Immature natural killer cell (primary cell): ENCODE results near the gene STXBP6. TPM values are rescaled to one million over a fixed set of nuclear protein-coding genes. Genes with fewer than 3 reads are reported as not detected.

Experiments
- DNase-seq, 3 donors: peaks; one replicate each; pipeline ENCODE4 v3.0.0; 2022; ENCODE audit warnings: mixed read lengths in 1 of 3
- H3K27ac Mint-ChIP-seq, 6 donors: one replicate each; pipeline ENCODE4 v1.8.0; 2020; ENCODE audit warnings: mixed read lengths in 6 of 6, mild to moderate bottlenecking in 5 of 6, inconsistent platforms in 4 of 6, moderate library complexity in 3 of 6
- H3K27me3 Mint-ChIP-seq, 3 donors: one replicate each; pipeline ENCODE4 v1.8.0; 2020 to 2021; ENCODE audit warnings: low read depth in 3 of 3, mild to moderate bottlenecking in 3 of 3, mixed read lengths in 3 of 3, moderate library complexity in 3 of 3, inconsistent platforms in 1 of 3
- H3K36me3 Mint-ChIP-seq, 3 donors: one replicate each; pipeline ENCODE4 v1.8.0; 2020; ENCODE audit warnings: mixed read lengths in 3 of 3, inconsistent platforms in 2 of 3, mild to moderate bottlenecking in 2 of 3
- H3K4me1 Mint-ChIP-seq, 2 donors: one replicate each; pipeline ENCODE4 v1.8.0; 2020; ENCODE audit warnings: inconsistent platforms in 2 of 2, mild to moderate bottlenecking in 2 of 2, mixed read lengths in 2 of 2, moderate library complexity in 1 of 2
- H3K4me3 Mint-ChIP-seq, 5 donors: one replicate each; pipeline ENCODE4 v1.8.0; 2020; ENCODE audit warnings: mild to moderate bottlenecking in 5 of 5, mixed read lengths in 5 of 5, inconsistent platforms in 3 of 5, moderate library complexity in 3 of 5
- H3K9me3 Mint-ChIP-seq, 6 donors: one replicate each; pipeline ENCODE4 v1.8.0; 2020; ENCODE audit warnings: mild to moderate bottlenecking in 6 of 6, mixed read lengths in 6 of 6, inconsistent platforms in 4 of 6, moderate library complexity in 3 of 6
- polyA plus RNA-seq, 3 donors: library from polyadenylated mRNA; unstranded; fragments of 300-500 nt; fragmentation: Illumina TruSeq; gene quantifications; one replicate each; pipeline ENCODE4 v1.2.3, GENCODE V29; 2021

The STXBP6 gene
- polyA plus RNA-seq, 3 donors from 2014 or later, result not detected

DNA sequence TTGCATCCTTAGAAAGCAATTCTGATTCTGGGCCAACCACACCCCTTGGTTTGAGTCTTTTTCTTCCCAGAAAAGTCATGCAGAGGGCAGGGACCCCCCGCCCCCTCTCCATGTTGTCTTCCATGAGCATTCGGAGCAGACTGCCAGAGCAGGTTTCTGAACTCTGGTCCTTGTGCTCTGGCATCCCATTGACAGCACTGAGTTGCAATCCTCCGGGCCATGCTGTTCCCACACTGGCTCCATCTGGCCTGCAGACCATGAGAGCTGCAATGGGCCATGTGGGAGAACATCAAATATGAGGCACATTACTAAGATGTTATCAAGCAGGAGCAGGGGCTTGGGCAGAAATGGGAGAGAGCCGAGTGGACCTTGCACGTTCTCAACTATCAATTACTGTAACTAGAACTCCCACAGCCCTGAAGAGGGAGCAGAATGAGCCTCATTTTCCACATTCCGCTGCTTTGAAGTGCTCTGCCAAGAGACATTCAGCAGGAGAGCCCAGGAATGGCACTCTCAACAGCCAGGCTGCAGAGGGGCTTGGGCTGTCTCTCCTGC lies 157.4 kb downstream of the STXBP6 start:
- peaks cover 3 to 20% (median 12%) of the 10 kb centered on the region in 6 donors for H3K9me3 Mint-ChIP-seq
- no peak overlapping the region for H3K27ac Mint-ChIP-seq
- no peak overlapping the region for H3K4me3 Mint-ChIP-seq
- peaks cover 0 to 8% (median 3%) of the 10 kb centered on the region in 3 donors for H3K36me3 Mint-ChIP-seq
- H3K4me1 Mint-ChIP-seq, result no peaks in the 10 kb centered on the region
- H3K27me3 Mint-ChIP-seq, result peaks cover 3 to 8% (median 3%) of the 10 kb centered on the region in 3 donors
- DNase-seq, result no peak

GRCh38 chr14:24891987-24892496 lies 157.9 kb downstream of the STXBP6 start:
- Mint-ChIP-seq H3K4me3 (no peak overlapping the region), H3K27ac (no peak overlapping the region), H3K36me3 (peaks cover 0 to 8% (median 3%) of the 10 kb centered on the region in 3 donors), H3K27me3 (peaks cover 3 to 8% (median 3%) of the 10 kb centered on the region in 3 donors), H3K4me1 (no peaks in the 10 kb centered on the region), H3K9me3 (peaks cover 3 to 20% (median 12%) of the 10 kb centered on the region in 6 donors)
- no peak for DNase-seq

DNA sequence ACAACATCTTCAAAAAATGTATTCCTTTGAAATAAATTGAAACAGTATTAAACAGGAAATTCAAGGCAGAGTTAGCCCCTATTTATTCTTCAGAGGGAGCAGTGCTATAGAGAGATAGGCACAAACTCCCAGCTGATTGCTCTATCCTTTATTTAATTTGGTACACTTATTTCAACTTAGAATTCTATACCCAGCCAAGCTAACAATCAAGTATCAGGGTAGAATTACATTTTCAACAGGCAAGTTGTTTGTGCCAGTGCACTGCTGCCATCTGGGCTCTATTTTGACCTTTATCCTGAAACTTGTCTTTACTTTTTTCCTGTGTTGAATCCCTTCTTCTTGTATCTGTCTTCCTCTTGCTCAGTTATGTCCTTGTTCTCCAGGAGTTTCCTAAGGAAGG lies 159.2 kb downstream of the STXBP6 start:
- DNase-seq, result no peak
- Mint-ChIP-seq H3K9me3 (peaks cover 3 to 20% (median 12%) of the 10 kb centered on the region in 6 donors), H3K4me3 (no peak overlapping the region), H3K27ac (no peak overlapping the region), H3K36me3 (peaks cover 0 to 8% (median 3%) of the 10 kb centered on the region in 3 donors), H3K27me3 (peaks cover 2 to 8% (median 3%) of the 10 kb centered on the region in 3 donors), H3K4me1 (no peaks in the 10 kb centered on the region)

- H3K4me1 Mint-ChIP-seq, result no peaks in the 10 kb centered on the region
- peaks cover 0 to 8% (median 3%) of the 10 kb centered on the region in 3 donors for H3K36me3 Mint-ChIP-seq
- peaks cover 3 to 20% (median 12%) of the 10 kb centered on the region in 6 donors for H3K9me3 Mint-ChIP-seq
- H3K4me3 Mint-ChIP-seq, result no peak overlapping the region
- no peak for DNase-seq
- H3K27me3 Mint-ChIP-seq, result peaks cover 3 to 8% (median 4%) of the 10 kb centered on the region in 3 donors
- H3K27ac Mint-ChIP-seq, result no peak overlapping the region
Measured at GRCh38 chr14:24889843-24890242, 160.1 kb downstream of the STXBP6 start.

DNA sequence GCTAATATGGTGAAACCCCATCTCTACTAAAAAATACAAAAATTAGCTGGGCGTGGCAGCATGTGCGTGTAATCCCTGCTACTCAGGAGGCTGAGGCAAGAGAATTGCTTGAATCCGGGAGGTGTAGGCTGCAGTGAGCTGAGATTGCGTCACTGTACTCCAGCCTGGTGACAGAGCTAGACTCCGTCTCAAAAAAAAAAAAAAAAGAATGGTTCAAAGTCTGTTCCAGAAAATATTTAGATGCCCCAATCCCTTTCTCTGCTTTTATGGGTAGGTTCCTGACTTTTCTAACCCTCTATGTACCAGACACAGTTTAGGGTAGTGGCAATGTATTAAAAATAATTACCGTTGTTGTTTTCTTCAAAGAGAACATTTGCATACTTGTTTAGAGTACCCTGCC lies 161.4 kb downstream of the STXBP6 start:
- Mint-ChIP-seq H3K4me1 (no peaks in the 10 kb centered on the region), H3K27ac (no peak overlapping the region), H3K4me3 (no peak overlapping the region), H3K9me3 (peaks cover 3 to 20% (median 12%) of the 10 kb centered on the region in 6 donors), H3K36me3 (peaks cover 0 to 8% (median 3%) of the 10 kb centered on the region in 3 donors), H3K27me3 (peaks cover 2 to 7% (median 4%) of the 10 kb centered on the region in 3 donors)
- DNase-seq, result no peak

- H3K4me3 Mint-ChIP-seq, result no peak overlapping the region
Measured at GRCh38 chr14:24887623-24888304, 162.2 kb downstream of the STXBP6 start.

DNA sequence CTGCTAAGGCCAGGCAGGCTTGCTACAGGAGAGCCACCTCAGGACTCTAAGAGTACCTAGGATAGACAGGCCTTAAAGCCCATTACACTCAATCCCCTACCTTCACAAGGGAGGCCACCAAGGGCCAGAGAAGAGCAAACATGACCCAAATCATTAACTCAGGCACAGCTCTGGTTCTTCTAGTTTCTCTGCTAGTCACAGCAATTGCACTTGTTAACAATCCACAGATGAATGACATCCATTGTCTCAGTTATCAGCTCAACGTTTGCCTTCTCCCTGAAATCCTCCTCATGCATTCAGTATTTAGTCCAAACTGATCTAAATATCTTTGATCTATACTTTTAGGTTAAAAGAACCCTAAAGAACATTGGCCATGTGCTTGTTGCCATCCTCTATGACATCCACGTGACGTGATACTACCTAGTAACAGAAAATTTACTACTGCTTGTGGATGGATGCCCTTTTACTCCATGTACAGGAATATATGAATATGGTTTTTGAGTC lies 164.5 kb downstream of the STXBP6 start:
- no peak for DNase-seq
- Mint-ChIP-seq H3K4me3 (no peak overlapping the region), H3K36me3 (peaks cover 0 to 8% (median 0%) of the 10 kb centered on the region in 3 donors), H3K9me3 (peaks cover 3 to 12% (median 9%) of the 10 kb centered on the region in 6 donors), H3K27ac (no peak overlapping the region), H3K4me1 (no peaks in the 10 kb centered on the region), H3K27me3 (peaks cover 0 to 7% (median 4%) of the 10 kb centered on the region in 3 donors)

More at GRCh38 chr14:24887623-24888304, 162.2 kb downstream of the STXBP6 start:
- DNase-seq, result no peak
- no peaks in the 10 kb centered on the region for H3K4me1 Mint-ChIP-seq
- H3K36me3 Mint-ChIP-seq, result peaks cover 0 to 8% (median 3%) of the 10 kb centered on the region in 3 donors
- H3K9me3 Mint-ChIP-seq, result peaks cover 3 to 20% (median 12%) of the 10 kb centered on the region in 6 donors
- H3K27me3 Mint-ChIP-seq, result peaks cover 0 to 7% (median 4%) of the 10 kb centered on the region in 3 donors
- H3K27ac Mint-ChIP-seq, result no peak overlapping the region

DNA sequence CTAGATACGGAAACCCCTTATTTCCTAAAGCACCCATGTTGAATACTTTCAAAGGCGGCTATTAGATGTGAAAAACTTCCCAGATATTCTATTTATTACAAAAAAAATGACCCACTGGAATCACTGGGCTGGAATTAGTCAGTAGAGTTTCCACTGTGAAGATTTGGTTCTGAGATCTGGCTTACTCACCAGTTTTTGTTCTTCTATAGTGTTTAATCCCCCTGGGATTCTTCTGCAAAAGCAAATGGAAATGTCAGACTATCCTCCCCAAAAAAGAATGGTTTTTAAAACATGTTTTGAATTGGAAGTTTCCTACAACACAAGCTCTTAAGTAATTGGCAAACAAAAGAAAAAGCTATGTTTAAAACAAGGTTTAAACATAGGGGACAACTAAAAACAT lies 166.4 kb downstream of the STXBP6 start:
- Mint-ChIP-seq H3K9me3 (peaks cover 0 to 5% (median 0%) of the 10 kb centered on the region in 6 donors), H3K4me3 (no peak overlapping the region), H3K27me3 (peaks cover 0 to 6% (median 4%) of the 10 kb centered on the region in 3 donors), H3K27ac (no peak overlapping the region), H3K4me1 (no peaks in the 10 kb centered on the region), H3K36me3 (peaks cover 0 to 3% (median 0%) of the 10 kb centered on the region in 3 donors)
- no peak for DNase-seq

DNA sequence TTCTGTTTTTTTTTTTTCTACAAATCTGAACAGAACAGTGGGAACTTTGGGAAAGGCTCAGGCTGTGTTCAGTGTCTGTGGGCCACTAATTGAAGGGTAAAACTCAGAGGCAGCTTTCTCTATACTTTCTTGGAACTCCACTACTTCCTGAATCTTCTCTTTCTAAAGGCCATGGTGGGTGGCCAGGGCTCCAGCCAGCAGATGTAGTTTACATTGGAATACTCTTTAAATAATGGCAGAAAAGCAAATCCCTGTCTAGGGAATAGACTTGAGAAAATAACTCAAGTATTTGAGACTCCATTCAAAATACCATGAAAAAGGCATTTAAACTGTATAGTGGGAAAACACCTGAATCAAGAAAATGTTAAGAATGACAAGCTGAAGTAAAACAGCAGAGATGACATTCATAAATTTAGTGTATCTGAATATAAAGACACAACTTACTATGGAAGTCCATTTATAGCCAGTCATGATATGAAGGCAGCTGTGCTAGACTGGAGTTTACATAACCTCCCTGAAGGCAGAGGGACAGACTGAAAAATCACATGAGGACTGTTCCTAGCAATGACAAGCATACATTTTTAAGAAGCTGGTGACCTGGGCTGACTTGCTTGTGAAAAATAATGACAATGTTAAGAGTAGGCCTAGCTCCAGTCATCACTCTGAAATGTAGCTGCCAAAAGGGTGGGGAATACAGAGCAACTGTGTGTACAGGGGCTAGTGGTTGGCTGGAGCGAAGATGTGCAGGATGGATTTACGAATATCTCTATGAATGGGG lies 168.6 kb downstream of the STXBP6 start:
- H3K9me3 Mint-ChIP-seq, result peaks cover 0 to 2% (median 0%) of the 10 kb centered on the region in 6 donors
- no peaks in the 10 kb centered on the region for H3K36me3 Mint-ChIP-seq
- no peak for DNase-seq
- no peaks in the 10 kb centered on the region for H3K4me1 Mint-ChIP-seq
- H3K27me3 Mint-ChIP-seq, result peaks cover 0 to 4% (median 3%) of the 10 kb centered on the region in 3 donors
- H3K27ac Mint-ChIP-seq, result no peak overlapping the region
- H3K4me3 Mint-ChIP-seq, result no peak overlapping the region

- Mint-ChIP-seq H3K36me3 (no peaks in the 10 kb centered on the region), H3K9me3 (peaks cover 0 to 2% (median 0%) of the 10 kb centered on the region in 6 donors), H3K4me1 (no peaks in the 10 kb centered on the region), H3K27me3 (peaks cover 0 to 3% (median 3%) of the 10 kb centered on the region in 3 donors), H3K27ac (no peak overlapping the region), H3K4me3 (no peak overlapping the region)
- DNase-seq, result no peak
Measured at GRCh38 chr14:24880689-24881088, 169.3 kb downstream of the STXBP6 start.

DNA sequence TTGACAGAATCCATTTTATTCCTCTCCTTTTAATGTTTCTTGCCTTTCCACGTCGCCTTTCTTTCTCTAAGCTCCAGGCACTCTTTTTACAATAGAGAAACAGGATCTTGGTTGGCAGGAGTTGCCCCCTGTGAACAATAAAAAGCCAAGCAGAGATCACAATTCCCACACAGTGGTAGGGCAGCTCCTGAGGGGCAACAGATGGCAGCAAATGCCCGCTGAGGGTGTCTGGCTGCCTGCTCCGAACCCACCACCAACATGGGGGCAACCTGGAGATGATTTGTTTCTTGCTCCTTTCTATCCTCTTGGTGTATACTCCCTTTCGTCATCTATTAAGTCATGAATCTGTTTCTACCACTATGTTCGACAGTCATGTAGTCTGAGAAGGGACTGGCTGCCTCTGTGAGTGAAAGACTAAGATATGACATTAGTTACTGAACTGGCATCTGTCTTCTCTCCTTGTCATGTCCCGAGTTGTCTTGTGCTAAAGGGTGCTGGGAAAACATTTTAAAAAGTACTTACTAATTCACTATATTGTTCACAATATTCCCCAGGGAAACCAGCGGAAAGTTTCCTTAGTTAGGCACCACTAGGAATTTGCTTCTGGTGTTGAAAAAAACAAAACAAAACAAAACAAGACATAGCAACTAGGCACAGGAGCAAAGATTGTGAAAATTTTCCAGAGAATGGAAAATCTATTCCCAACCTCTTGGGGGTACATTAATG lies 170.1 kb downstream of the STXBP6 start:
- no peak overlapping the region for H3K27ac Mint-ChIP-seq
- no peaks in the 10 kb centered on the region for H3K4me1 Mint-ChIP-seq
- peaks cover under 1 to 4% (median 2%) of the 10 kb centered on the region in 3 donors for H3K27me3 Mint-ChIP-seq
- no peak for DNase-seq
- no peaks in the 10 kb centered on the region for H3K36me3 Mint-ChIP-seq
- peaks cover 0 to 2% (median 0%) of the 10 kb centered on the region in 6 donors for H3K9me3 Mint-ChIP-seq
- H3K4me3 Mint-ChIP-seq, result no peak overlapping the region

GRCh38 chr14:24876996-24877395 lies 173.0 kb downstream of the STXBP6 start:
- no peak for DNase-seq
- peaks cover 0 to 2% (median 0%) of the 10 kb centered on the region in 6 donors for H3K9me3 Mint-ChIP-seq
- H3K4me3 Mint-ChIP-seq, result no peak overlapping the region
- no peaks in the 10 kb centered on the region for H3K4me1 Mint-ChIP-seq
- H3K27ac Mint-ChIP-seq, result no peak overlapping the region
- H3K27me3 Mint-ChIP-seq, result peaks cover 5 to 9% (median 6%) of the 10 kb centered on the region in 3 donors
- no peaks in the 10 kb centered on the region for H3K36me3 Mint-ChIP-seq
